GM19035 (cell line): ENCODE data around the gene TNFAIP3.
A peak's percentile ranks its signal among the peaks of the same experiment; 100 is the strongest.

Experiments
- ATAC-seq: cut with Tn5 transposase; IDR thresholded peaks from one replicate; pipeline ENCODE4 v1.9.1; 2021; ENCODE audit not compliant: unreplicated experiment

The TNFAIP3 gene

DNA sequence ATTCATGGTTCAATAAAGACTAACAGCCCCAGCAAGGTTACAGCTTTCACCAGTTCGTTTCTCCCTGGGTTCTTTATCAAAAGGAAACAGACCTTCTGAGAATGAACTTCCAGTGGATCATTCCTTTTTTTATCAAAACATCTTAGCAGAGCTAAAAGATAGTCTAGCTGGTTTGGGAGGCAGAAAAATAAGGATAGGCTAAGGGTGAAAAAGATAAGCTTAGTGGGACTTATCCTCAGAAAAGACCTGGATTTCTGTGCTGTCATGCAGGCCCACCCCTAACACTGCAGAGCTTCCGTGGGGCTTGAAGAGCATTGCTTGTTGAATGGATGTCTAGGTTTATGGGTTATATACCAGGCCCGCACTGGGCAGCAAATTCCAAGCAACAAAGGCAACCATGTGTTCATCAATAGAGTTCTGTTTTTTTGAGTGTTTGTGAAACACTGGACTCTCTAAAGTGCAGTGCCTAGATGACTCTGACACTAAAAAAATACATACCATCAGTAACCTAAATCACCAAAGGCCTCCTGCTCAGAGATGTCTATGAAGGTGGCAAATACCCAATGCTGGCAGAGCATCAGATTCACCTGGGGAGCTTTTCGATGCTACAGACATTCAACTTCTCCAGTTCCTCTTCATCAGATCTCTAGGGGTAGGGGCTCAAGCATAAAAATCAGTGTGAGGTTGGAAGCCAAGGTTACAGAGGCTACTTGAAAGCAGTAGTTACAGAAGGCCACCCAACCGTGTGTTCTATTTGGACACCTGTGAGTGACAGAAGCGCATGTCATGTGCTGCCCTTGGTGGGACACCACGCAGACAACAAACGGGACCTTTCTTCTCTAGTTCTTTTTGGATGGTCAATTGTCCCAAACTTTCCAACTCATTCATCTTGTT, 53.0 kb downstream of the TNFAIP3 start:
- ATAC-seq = no peak

DNA sequence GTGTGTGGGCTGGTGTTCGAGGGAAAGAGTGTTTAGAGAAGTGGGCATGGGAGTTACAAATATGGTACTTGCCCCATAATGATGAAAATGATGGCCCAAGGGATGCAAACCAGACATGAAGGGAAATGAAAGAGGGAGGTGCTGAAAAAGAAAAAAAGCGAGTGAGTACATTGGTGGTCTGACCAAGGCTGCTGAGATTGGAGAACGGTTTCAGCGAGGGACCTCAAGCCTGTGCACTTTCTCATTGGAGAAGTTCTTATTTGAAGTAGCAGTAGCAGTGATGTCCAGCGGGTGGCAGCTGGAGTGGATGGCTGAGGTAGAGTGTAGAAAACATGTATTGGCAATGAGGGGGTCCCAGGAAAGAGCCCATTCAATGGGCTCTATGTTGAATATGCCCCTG, 54.8 kb downstream of the TNFAIP3 start:
- ATAC-seq = peak; percentile 61

DNA sequence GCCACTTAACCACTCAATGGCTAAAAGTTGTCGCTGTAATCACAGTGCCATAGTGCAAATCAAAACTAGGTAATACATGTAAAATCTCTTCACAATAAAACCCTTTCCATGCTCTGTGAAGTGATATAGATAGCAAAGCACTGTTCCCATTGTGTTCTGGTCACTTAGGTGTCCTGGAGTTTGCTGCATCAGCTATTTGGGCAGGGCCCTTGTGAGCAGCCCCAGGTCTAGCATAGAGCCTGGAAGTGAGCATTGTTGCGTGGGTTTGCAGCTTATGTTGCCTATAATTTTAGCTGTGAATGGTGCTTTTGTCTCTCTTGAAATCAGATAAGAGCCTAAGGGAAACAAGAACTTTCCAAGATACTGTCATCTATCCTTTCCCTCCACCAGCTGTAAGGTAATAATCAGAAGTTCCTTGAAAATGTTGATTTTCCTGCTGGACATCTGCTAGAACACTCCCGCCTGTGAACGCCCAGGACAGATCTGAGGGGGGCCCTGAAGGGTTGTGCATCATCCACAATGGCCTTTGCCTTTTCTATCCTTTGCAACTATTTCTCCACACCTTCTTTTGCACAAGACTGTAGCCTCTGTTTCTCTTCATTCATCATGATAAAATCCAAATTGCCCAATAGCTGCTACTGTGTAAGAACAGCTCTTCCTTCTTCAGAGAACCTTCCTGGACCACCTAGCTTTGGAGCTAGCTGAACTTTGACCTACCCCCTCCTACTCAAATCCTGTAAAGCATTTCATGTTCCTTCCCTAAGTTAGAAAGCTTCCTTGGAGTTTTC, 57.0 kb downstream of the TNFAIP3 start:
- no peak for ATAC-seq

DNA sequence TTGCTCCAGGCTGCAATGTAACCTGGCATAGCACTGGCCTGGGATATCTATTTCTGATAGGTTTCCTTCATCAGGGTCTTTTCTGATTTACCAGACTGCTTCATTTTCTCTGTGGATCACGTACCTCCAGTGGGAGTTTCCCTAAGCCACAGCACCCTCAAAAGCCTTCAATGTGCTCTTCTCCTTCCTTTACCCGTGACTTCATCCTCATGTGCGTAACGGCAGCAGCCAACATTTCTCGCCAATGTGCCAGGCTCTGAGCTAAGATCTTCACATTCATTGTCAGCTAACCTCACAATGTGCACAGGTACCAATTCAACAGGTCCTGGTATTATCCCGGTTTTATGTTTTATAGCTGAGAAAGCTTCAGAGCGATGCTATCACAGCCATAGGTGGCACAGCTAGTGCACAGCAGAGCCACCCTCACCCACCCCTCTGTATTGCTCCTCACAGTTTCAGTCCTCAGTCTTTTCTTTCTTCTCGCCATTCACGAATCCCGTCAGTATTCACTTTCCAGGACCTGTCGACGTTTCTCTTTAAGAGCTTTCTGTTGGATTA, 58.2 kb downstream of the TNFAIP3 start:
- no peak for ATAC-seq

DNA sequence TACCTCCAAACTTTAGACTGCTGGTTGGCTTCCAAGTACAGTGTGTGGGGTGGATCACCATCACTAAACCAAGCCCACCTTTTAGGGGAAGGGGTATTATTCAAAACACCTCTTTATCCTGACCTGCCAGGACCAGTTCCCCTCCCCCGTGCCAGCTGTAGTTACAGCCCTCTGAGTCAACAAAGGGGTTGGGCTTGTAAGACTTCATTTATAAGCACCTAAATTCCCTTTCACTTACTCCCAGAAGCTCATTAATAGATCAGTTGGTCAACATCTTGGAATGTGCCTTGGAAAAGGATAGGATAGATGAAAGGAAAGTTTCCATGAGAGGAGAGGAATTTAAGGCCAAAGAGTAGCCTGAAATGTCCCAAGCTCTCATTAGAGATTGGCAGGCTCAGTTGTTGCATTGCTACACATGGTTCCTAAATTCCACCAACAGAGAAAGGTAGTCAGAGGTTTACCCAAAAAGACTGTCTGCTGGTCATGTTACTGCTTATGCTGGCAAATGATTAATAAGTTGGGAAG, 59.2 kb downstream of the TNFAIP3 start:
- ATAC-seq = no peak

DNA sequence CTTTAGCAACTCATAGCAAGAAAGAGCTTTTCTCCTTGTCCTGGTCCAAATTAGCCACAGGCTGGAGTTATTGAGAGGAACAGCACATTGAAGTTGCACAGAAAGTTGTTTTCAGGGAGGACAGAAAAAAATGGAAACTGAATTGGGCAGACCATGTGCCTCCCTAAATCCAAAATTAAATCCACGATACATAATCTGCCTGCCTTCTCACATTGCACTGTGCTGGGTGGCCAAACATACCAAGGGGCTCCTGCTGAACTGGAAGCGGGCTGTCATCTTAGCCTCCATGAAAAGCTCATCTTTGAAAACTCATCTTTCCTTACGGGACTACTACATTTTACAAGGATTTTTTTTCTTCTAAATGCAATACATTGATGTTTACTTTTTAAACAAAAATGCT, 59.9 kb downstream of the TNFAIP3 start:
- ATAC-seq = no peak

DNA sequence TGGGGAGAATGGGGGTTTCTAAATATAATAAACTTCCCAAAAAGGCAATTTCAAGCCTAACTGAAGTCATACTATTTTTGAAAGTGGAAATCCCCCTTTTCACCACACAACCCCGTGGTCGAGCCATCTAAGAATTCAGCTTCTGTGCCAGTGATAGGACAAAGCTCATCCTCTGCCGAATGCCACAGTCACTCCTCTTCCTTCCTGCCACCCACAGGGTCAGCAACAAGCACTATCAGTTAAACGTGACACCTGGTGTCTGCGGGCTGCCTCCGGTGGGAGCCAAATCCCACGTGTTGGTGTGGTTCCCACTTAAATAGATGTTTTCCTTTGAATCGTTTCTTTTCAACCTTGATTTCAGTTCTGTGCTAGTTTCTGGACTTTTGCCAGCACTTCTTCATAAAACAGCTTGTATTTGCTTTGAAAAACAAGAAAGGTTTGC, 60.7 kb downstream of the TNFAIP3 start:
- ATAC-seq = peak; percentile 93

DNA sequence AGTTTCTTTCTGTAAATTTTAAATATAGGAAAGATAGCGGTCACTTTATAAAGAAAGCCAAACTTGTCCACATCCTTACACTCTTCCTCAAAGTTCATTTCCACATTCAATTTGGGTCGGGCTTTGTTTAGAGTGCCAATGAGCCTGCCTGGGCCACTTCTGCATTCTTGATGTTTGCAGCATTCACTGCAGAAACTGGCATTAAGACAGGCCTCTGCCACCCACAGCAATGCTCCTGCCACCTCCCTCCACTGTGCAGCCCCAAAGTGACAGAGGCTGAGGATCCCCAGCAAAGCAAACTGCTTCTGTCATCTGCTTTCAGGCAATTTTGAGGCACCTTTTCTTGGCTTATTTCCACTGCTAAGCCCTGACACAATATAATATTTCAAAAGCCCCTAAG, 61.2 kb downstream of the TNFAIP3 start:
- peak; percentile 32 for ATAC-seq

DNA sequence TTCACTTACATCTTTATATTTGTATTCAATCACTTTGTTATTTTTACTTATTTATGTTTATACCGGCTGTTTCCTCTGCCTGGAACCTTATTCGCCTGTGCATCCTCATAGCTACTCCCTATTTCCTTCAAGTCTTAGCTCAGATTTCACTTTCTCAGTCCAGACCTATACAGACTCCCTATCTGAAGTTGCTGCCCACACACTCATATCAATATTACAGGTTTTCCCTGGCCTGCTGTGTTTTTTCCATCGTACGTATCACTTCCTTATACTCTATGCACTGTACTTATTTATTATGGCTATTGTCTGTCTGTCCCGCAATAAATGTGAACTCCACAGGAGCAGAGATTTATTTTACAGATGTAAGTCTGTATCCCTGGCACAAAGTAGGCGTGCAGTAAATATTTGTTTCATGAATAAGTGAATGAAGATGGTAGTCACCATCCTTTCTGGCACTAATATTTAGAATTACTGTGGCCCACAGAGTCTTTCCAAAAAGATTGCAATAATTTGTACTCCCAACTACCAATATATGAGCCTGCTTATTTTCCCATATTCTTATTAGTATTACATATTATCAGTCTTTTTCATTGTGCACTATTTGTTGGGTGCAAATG, 64.9 kb downstream of the TNFAIP3 start:
- ATAC-seq = no peak
